ENCODE data around the gene PRODH.
A peak's percentile ranks its signal among the peaks of the same experiment; 100 is the strongest.
"Not testable (repeated sequence)": the region's sequence is repeated elsewhere in the genome, so short reads cannot be mapped to it uniquely, and the experiment has no call there.

PRODH gene

DNA sequence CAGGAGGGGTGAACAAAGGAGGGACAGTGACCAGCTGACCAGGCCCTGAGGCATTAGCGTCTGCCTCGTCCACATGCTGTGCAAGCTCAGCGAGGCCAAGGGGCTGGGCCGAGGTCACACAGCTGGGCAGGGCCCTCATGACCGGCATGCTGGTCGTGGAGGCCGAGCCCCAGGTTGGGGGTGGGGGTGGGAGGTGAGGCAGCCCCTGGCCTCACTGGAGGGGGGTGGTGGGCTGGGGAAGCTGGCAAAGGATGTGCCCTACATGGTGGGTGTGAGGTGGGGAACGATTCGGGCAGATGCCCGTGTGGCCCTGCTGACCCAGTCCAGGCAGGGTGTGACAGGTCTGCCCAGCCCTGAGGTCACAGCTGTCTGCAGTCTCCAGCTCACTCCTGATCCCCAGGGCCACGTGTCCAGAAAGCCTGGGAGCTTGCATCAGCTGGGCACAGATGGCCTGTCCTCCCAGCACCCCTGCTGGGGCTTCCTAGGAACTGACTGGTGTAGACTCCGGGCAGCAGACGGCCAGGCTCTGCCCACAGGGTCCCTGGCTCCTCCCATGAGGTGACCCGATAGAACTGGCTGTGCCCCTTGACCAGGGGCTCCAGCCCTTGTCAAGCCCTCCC is 31.4 kb upstream of the PRODH start:
- peak; percentile 39 for DNase-seq

DNA sequence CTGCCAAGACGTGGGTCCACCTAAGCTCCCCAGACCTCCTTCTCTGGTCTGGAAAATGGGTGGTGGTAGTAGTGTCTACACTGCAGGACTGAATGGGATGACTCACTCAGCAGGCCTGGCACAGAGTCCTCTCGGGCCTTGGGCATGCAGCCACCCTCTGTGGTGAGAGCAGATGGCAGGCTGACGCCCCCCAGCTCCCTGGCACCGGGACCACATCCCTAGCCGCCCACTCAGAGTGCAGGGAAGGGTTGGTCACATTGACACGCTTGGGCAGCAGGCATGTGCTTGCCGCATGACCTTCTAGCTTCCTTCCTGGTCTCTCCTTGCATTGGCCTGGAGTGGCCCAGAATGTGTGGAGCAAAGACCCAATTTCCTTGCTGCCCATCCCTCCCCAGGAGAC is 30.7 kb upstream of the PRODH start:
- no peak for DNase-seq

DNA sequence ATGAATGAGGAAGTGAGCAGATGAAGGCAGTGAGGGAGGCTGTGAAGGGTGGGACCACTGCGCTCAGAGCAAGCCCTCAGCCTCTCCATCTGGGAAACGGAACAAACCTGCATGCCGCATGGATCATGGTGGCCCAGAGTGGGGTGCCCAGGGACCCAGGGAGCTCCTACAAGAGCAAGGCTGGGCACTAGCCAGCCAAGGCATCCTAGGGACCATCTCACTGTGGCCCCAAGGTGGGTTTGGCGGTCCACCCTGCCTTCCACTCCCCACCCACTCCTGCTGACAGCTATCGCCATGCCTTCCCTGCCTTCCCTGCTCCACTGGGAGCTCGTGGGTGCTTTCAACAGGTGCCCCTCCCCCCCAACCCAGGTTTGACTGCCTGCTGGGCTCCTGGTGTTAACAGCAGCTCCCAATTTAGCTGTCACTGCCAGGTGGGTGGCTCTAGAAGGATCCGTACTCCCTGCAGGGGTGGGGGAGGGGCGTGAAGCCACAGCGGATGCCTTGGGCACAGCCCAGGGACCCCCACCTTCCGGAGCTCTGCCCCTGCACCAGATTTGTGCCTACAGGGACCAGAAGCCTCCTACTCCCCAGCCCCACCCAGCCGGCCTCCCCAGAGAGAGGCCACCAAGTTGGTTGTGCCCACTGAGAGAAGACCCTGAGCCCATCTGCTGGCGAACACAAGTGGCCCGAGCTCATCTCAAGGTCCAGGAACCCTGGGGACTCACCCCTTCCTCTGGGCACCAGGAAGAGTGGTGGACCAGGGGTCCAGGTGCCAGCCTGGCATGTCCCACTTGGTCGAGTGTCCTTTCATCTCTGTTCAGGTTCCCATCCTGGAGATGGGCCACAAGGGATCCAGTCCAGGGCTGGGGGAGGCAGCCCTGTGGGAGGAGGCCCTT is 29.7 kb upstream of the PRODH start:
- DNase-seq: no peak

DNA sequence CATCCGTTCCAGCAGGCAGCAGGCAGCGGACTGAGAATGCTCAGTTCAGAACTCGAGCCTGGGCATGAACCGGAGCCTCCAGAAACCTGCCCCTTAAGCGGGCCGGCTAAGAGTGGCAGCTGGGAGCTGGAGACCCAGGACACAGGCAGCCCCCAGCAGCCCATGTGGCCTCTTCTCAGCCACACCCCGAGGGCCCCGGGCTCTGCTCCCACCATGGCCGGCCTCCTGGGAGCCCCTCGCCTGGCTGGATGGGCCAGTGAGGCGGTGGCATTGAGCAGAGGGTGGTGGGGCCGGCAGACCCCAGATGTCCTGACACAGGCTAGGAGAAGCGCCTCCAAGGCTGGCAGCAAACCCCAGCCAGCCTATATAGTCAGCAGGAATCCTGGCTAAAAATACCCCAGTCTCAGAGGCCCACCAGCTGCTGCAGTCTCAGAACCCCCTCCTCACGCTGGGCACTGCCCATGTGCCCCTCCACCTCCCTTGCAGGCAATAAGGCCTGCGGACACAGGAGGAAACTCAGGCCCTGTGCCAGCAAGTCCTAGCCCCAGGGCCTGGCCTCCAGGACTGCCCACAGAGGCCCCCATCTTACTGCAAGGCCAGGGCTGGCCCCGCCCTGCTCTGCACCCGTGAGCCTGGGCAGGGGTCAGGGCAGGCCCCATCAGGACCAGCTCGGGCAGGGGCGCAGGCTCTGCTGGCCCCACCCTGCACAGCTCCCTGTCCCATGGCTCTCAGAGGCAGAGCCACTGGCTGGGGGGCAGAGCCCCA is 28.6 kb upstream of the PRODH start:
- not testable (repeated sequence) for DNase-seq

DNA sequence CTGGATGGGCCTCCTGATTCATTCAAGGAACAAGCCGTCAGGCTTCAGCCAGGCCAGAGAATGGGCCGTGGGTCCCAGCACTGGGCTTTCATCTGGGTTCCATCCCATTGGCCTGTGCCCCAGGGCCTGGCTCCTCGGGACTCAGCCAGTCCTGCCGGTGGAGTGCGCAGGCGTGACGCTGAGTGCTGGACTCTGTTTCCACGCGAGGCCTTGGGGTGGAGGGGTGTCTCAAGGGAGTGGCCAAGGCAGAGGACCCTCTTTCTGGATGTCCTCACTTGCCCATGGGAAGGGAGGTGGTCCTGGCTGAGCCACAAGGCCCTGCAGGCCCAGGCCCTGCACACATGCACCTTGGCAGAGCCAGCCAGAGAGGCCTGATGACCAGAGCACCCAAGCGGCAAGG is 28.0 kb upstream of the PRODH start:
- not testable (repeated sequence) for DNase-seq

DNA sequence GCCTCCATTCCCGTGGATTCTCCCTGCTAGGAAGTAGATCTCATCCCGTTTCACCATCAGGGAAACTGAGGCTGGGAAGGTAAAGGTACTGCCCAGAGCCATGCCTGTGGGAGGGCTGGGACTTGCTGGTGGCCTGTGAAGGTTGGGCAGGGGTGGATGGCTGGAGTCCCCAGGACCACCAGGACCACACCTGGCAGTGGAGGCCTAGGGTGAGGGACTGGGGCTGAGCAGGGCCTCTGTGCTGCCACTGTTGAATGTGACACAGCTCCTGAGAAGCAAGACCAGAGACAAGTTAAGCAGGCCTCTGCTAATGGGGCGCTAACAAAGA is 26.2 kb upstream of the PRODH start:
- DNase-seq: no peak

DNA sequence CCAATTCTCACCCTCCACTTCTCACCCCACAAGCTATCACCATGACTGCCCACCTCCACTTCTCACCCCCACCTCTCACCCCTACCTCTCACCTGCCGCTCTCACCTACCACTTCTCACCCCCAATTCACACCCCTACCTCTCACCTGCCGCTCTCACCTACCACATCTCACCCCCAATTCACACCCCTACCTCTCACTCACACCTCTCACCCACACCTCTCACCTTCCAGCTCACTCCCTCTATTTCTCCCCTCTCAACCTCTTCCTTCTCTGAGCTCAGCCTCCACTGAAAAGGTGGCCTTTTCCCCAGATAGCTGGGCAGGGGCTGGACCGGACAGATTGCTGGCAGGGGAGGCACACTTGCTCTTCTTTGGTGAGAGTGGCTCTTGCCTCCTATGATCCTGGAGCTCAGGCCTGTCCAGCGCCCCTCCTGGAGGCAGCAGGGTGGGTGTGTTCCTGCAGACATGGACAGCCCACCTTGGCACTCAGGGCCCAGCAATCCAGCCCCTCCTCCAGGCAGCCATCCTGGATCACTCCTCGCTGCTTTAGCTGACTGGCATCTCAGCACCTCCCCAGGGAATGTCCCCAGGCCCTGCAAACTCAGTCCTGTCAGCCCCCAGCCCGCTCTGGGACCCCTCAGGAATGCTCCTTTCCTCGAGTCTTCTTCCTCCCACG is 25.7 kb upstream of the PRODH start:
- not testable (repeated sequence) for DNase-seq

DNA sequence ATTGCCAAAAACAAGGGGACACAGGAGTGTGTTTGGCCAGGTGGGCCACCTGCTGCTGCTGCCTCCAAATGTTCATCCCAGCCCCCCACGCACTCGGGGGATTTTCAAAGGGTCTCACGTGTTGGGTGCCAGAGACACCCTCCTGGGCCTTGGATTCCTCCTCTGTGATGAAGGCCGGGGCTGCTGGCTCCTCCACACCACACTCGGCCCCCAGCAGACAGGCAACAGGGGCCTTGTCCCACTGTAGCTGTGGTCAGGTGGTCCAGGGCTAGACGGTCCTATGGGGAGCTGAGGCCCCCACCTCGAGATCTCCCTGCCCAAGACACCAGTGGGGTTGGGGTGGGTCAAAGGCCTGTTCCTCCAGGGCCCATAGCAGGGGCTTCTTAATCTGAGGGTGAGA is 25.1 kb upstream of the PRODH start:
- DNase-seq: not testable (repeated sequence)

DNA sequence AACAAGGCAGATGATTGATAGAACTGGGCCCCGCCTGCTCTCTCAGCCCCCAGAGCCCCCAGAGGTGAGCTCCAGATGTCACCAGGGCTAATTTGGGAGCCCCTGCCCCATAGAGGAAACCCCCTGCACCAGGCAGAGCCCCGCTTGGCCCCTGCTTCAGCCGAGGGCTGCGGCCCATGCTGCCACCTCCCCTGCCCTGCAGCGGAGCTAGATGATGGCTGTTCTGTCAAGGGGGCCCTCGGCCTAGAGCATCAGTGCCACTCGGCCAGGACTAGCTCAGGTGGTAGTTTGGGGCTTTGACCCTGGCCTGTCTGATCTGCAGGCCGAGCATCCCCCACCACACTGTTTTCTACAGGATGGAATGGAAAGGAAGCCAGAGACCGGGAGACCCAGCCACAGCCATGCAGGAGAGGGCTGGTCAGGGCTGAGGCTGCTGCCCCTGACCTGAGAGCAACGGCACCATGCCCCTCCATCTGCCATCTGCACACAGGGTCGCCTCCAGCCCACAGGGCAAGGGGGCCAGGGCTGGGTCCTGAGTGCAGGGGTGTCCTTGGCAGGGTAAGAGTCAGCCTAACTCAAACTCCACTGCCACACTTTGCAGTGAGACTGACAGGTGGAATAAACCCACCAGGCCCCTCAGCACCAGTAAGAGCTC is 24.2 kb upstream of the PRODH start:
- DNase-seq: not testable (repeated sequence)

DNA sequence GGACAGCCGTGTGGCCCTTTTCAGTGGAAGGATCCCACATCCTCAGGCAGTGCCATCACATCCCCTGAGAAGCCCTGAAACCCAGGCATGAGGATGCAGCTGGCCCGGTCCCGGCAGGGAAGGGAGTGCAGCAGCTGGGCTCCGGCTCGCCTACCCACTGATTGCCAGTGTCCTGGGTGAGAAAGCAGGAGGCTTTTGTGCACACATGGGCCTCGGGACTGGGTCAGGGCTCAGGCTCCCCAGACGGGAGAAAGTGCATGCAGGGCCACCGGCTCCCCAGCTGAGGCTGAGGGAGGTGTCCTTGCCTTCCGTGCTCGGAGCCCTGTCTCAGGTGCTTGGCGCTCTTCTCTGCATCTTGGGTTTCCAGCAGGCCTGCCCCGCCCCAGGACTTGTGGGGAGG is 23.6 kb upstream of the PRODH start:
- DNase-seq: not testable (repeated sequence)

DNA sequence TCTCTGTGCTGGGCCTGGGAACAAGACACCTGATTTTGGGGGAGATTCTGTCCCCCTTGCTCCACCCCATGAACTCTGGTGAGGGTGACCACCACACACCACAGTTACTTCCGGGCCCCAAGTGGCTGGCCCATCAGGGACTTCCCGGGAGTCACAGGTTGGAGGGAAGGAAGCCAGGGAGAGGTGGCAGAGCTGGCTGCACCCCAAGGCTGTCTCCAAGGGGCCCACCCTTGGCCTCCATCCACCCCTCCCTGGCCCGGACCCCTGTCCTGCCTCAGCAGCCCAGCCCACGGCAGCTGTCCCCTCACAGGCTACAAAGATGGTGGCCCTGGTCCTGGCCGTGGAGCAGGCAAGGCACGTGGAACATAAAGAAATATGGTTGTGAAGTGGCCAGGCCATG is 23.2 kb upstream of the PRODH start:
- DNase-seq: not testable (repeated sequence)

DNA sequence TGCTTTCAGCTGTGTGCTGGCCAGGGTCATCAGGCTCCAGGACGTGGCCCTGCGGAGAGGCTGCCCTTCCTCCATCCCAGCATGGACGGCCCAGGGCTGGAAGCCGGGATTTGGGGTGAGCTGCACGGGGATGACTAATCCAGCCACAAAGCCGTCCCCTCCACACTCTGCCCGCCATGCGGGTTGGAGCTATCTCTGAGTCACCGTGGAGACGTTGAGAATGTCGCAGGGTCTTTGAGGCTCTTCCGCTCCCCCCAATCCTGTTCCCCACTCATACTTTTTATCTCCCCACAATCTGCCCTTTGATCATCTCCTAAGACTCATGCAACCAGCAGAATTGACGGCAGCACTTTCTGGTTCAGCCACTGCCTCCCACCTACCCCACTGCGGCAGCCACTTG is 22.6 kb upstream of the PRODH start:
- DNase-seq: not testable (repeated sequence)

DNA sequence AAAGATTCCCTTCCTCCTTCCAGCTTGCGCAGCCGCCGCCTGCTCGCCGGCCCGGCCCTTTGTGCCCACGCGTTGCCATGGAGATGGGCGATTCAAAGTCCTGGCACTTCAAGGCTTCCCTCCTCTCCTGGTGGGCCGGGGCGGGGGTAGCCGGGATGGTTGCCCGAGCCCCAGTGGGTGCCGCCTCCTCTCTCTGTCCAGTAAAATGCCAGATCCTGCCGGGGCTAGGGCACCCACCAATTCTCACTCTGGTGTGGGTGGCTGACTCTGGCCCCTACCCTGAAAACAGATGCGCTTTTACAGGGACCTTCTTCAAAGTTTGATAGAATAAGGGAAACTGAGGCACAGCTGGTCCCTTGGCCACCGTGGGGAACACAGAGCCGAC is 22.2 kb upstream of the PRODH start:
- not testable (repeated sequence) for DNase-seq

DNA sequence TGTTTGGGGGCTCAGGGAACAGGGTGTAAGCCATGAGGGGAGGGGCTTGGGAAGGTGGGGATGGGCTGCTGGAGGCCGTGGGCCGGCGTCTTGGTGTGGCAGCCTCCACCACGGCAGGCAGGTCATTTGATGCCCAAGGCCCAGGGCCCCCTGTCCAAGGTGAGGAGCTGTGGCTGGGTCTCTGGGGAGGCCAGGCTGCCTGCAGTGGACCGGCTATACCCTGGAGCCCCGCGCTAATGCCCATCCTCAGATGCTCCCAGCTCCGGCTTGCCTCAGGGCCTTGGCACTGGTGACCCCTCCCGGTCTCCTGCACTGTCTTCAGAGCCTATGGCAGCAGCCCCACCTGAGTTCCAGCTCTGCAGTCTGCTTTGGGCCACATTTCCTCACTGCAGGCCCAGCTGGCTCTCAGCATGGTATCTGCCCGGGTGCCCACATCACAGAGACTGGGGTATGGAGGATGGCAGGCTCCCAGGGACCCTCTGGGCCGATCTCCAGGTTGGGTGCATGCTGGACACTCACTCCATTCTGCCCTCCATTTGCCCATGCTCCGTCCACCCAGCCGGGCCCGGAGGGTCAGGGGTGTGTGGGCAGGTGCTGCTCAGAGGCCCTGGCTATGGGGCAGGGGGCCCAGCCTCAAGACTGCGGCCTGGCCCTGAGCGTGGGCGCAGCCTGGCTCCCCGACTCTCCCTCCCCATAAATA is 21.7 kb upstream of the PRODH start:
- DNase-seq: not testable (repeated sequence)

DNA sequence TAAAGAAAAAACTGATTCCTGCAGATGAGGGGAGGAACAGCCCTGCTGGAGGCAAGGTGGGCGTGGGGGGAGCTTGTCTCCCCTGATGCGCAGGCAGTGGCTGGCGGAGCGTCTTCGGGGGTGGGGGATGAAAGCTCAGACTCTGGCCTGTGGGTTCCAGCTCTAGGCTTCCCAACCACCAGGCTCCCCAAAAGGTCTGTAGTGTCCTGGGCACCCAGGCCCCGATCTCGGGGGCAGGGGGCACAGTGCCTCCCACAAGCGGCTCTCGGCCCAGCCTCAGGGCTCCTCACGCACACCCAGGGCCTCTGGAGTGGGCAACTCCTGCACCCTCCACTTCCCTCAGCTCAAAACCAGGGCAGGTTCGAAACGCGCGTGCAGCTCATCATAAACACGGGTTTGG is 20.9 kb upstream of the PRODH start:
- not testable (repeated sequence) for DNase-seq

DNA sequence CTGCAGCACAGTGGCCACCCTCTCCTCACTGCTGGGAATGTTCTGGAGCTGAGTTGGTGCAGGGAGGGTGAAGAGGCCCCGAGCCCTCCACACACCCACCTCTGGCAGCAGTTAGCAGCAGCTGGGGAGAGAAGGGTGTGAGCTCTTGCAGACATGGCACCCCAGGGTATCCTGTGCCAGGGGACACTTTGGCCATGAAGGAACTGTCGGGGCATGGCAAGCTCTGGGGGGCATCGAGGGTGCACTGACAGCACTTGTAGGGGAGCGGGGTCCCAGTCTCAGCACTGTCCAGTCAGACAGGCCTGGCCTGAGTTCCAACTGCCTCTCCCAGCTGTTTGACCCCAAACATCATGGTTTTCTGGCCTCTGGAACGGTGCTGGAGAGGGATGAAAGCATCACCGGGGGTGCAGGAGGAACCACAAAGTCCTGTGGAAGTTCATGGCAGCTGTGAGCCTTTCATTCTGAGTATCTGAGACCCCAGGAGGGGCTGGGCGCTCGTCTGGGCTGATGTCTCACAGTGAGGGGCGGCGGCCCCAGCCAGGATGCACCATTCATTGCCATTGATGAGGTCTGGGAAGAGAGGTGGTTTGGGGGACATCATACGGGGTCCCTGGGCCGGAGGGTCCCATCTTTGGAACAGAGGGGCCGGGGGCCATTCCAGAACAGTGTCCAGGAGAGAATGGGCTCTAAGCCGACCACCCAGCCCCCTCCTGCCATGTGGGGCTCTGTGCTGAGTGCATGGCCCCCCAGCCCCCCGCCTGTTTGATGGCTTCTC is 20.2 kb upstream of the PRODH start:
- DNase-seq: not testable (repeated sequence)

DNA sequence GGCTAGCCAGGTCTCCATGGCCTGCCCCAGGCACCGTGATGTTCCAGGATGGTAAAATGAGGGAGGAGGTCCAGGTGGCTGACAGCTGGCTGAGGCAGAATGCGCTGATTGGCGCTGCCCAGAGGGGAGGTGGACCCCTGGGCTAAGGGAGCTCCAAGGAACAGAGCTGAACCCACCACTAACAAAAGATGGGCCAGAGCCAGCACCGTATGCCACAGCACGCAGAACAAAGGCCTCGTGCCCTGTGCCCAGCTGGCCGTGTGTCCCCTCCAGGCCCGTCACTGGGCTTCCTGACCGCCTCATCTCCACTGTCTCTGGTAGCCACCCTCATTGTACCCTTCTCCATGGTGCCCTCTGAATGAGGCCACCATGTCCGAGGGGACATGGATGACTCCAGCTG is 19.6 kb upstream of the PRODH start:
- DNase-seq: no peak

DNA sequence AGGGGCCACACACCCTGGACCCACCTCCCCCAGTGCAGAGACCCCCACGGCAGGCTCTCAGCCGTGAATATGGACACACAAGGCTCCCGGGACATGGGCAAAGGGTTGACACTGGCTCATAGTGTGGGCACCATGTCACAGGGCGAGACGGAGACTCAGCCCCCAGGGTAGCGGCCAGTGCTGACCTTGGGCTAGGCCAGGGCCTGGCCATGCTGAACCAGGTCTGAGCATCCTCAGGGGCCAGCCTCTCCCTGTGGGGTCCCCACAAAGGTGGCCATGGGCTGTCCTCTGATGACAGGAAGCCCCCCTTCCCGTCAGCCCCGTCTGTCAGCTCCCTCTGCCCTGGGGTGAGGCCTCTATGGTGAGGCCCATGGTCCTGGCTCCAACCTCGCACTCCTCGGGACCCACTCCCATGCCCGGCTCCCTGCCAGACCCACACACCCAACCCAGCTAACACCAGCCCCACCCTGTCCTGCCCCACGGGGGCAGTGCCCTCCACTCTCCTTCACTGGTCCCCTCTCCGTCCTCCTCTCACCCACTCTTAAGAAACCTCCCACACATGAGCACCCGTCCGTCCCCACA is 19.0 kb upstream of the PRODH start:
- no peak for DNase-seq

DNA sequence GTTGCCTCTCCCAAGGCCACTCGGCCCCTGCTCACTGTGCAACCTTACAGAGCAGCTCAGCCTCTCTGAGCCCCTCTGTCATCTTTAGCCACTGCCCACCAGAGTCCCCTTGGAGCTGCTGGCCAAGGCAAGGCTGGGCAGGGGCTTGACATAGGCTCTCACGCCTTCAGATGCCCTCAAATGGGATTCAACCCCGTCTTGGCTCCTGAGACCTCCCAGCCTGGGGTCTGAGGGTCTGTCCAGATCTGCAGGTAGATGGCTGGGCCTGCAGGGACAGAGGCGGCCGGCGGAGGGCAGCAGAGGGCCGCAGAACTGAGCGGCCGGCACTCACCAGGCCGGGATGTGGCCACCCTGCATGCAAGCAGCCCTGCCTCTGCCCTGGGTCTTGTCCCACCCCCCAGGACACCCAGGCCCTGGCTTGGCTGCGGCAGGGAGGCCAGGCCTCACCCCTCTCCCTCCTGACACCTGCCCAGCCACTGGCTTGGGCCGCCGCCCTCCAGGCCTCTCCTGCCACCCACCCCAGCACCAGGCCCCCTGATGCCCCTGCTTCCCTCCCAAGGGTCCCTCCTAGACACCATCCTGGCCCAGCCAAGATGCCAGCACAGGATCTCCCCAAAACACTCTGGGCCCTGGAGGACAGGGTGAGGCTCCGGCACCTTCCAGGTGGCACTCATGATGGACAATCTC is 18.4 kb upstream of the PRODH start:
- DNase-seq: peak; percentile 47

DNA sequence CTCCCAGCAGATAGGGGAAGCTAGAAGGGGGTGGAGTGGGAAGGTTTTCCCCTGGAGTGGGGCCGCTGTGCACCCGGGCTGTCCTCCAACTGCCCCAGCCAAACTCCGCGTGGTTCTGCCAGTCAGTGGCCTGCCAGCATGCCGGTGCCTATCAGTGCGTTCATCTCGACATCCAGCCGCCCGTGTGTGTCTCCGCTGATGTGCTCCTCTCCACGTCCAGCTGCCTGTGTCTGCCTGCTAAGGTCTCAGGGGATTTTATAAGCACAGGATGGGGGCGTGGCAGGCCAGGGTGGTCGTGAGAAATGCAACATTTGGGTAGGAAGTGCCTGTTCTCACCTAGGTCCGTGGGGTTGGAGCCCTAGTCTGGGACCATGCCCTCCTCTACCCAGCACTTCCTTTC is 17.0 kb upstream of the PRODH start:
- DNase-seq: not testable (repeated sequence)

All from fibroblast of skin of scalp (primary cell).